PC-3 (cell line): ENCODE data around the gene RPS18. TPM values are rescaled to one million over a fixed set of nuclear protein-coding genes. Genes with fewer than 3 reads are reported as not detected.
"Not testable (repeated sequence)": the region's sequence is repeated elsewhere in the genome, so short reads cannot be mapped to it uniquely, and the experiment has no call there.

Source experiments
- ATAC-seq: fragments of 200-7000 bp; cut with Tn5 transposase; 2 replicates; pipeline ENCODE4 v1.9.1; 2020; ENCODE audit warnings: mild to moderate bottlenecking, moderate library complexity
- BruUV-seq: library from RNA; stranded (reverse); fragments of 400-500 nt; replicated peaks from 2 replicates; lab custom pipeline; 2021; lab: Mats Ljungman, UMichigan
- CTCF ChIA-PET: fragments of 300-600 bp; sonication (Branson Sonifier 250); formaldehyde crosslinking; loops from one replicate; lab custom pipeline; 2022; ENCODE audit warnings: antibody characterized with exemption; lab: Charles Lee
- POLR2A ChIA-PET: fragments of 300-600 bp; sonication (Branson Sonifier 250); formaldehyde crosslinking; loops from one replicate; lab custom pipeline; 2022; ENCODE audit warnings: antibody characterized with exemption; ENCODE audit not compliant: unreplicated experiment; lab: Charles Lee
- DNase-seq: peaks from one replicate; pipeline ENCODE4 v3.0.0-alpha.2; 2015
- H2AFZ ChIP-seq: fragments of 300-600 bp; sonication (generic); 2 replicates; pipeline ENCODE4 v1.6.0; 2016; ENCODE audit warnings: antibody characterized with exemption, low read length
- H3F3A ChIP-seq: fragments of 300-600 bp; sonication (generic); one replicate; pipeline ENCODE4 v1.6.0; 2017; ENCODE audit warnings: antibody characterized with exemption, low read length, control low read depth, mild to moderate bottlenecking; ENCODE audit not compliant: unreplicated experiment
- H3K27ac ChIP-seq: fragments of 300-600 bp; sonication (generic); 2 replicates; pipeline ENCODE4 v1.5.1; 2016; ENCODE audit warnings: mild to moderate bottlenecking, low read length
- H3K27me3 ChIP-seq: fragments of 300-600 bp; sonication (generic); 2 replicates; pipeline ENCODE4 v1.6.1; 2016; ENCODE audit warnings: low read length, mixed read lengths
- H3K36me3 ChIP-seq: fragments of 300-600 bp; sonication (generic); 2 replicates; pipeline ENCODE4 v1.6.1; 2016; ENCODE audit warnings: low read depth, mixed run types, low read length, mixed read lengths
- H3K4me1 ChIP-seq: fragments of 300-600 bp; sonication (generic); 2 replicates; pipeline ENCODE4 v1.5.1; 2016; ENCODE audit warnings: low read length; ENCODE audit not compliant: insufficient read depth
- H3K4me2 ChIP-seq: fragments of 300-600 bp; sonication (generic); 2 replicates; pipeline ENCODE4 v1.6.0; 2016; ENCODE audit warnings: low read length
- H3K4me3 ChIP-seq: fragments of 300-600 bp; sonication (generic); 2 replicates; pipeline ENCODE4 v1.5.1; 2016; ENCODE audit warnings: mild to moderate bottlenecking, low read length, mixed read lengths
- H3K79me2 ChIP-seq: fragments of 300-600 bp; sonication (generic); 2 replicates; pipeline ENCODE4 v1.6.1; 2017; ENCODE audit warnings: low read length, mixed read lengths
- H3K9ac ChIP-seq: fragments of 300-600 bp; sonication (generic); 2 replicates; pipeline ENCODE4 v1.6.0; 2016; ENCODE audit warnings: mild to moderate bottlenecking, low read length
- H3K9me2 ChIP-seq: fragments of 300-600 bp; sonication (generic); replicated peaks from 2 replicates; pipeline ENCODE4 v1.6.1; 2016; ENCODE audit warnings: mixed run types, low read length, mixed read lengths
- H3K9me3 ChIP-seq: fragments of 300-600 bp; sonication (generic); 2 replicates; pipeline ENCODE4 v1.6.1; 2016; ENCODE audit warnings: low read length, mixed read lengths
- H4K20me1 ChIP-seq: fragments of 300-600 bp; sonication (generic); 2 replicates; pipeline ENCODE4 v1.6.1; 2016; ENCODE audit warnings: low read length, mixed read lengths
- CTCF ChIP-seq: fragments of 300-600 bp; sonication (generic); conservative IDR thresholded peaks from 2 replicates; pipeline ENCODE4 v1.5.1; 2017; ENCODE audit warnings: antibody characterized with exemption, low read depth, mild to moderate bottlenecking, low read length
- EZH2 ChIP-seq: fragments of 300-600 bp; sonication (generic); IDR thresholded peaks from one replicate; pipeline ENCODE4 v1.6.1; 2017; ENCODE audit warnings: antibody characterized with exemption, mild to moderate bottlenecking, low read length; ENCODE audit not compliant: unreplicated experiment
- EZH2phosphoT487 ChIP-seq: fragments of 300-600 bp; sonication (generic); IDR thresholded peaks from 2 replicates; pipeline ENCODE4 v1.6.1; 2018; ENCODE audit warnings: mild to moderate bottlenecking, antibody characterized with exemption, low read length, borderline replicate concordance
- intact Hi-C: fragments of 100-400 bp; cut with micrococcal nuclease; formaldehyde crosslinking; loops from 2 replicates; pipeline ENCODE4 v1.9.0; 2023
- total RNA-seq: library from RNA; depleted of rRNA; stranded (reverse); fragments of >200 nt; gene quantifications from 2 replicates; pipeline ENCODE4 v1.2.3, GENCODE V29; 2014

RPS18 gene
- total RNA-seq, 1 experiment from 2014 or later = 3,161 TPM

- ChIA-PET CTCF (no interaction called here), POLR2A (no interaction called here)
- Histone ChIP-seq H3K9me3 (no peaks in the 10 kb centered on the region), H3K9me2 (no peaks in the 10 kb centered on the region), H3K4me3 (no peak overlapping the region), H2AFZ (no peak overlapping the region), H3K79me2 (0 out of 2 replicates have a peak, but pooled peaks cover 2% of the 10 kb centered on the region), H4K20me1 (no peaks in the 10 kb centered on the region), H3K4me2 (no peak overlapping the region), H3K36me3 (peaks cover 8% of the 10 kb centered on the region; the same call in 1 of the 2 replicates), H3F3A (peaks cover 14% of the 10 kb centered on the region), H3K27ac (no peak overlapping the region), H3K9ac (no peak overlapping the region), H3K27me3 (no peaks in the 10 kb centered on the region), H3K4me1 (peaks cover 30% of the 10 kb centered on the region)
- no peak for TF ChIP-seq EZH2phosphoT487
- no TSS peak for BruUV-seq
- ATAC-seq (no peak), DNase-seq (no peak)
- intact Hi-C loops = no loop called here
Measured at GRCh38 chr6:33254591-33254990, 17.3 kb upstream of the RPS18 start.

GRCh38 chr6:33259032-33259431, 12.8 kb upstream of the RPS18 start:
- intact Hi-C loops = no loop called here
- no peaks in the 10 kb centered on the region for H3K27me3 ChIP-seq
- H4K20me1 ChIP-seq = no peaks in the 10 kb centered on the region
- 0 out of 2 replicates have a peak overlapping the region, but pooled peaks have one; percentile 21 for H3K4me3 ChIP-seq
- H3K79me2 ChIP-seq = 0 out of 2 replicates have a peak, but pooled peaks cover 2% of the 10 kb centered on the region
- peaks cover 18% of the 10 kb centered on the region for H3F3A ChIP-seq
- H3K27ac ChIP-seq = peak overlapping the region; percentile 65
- no peak overlapping the region for H3K9ac ChIP-seq
- no peaks in the 10 kb centered on the region for H3K9me3 ChIP-seq
- H3K4me2 ChIP-seq = peak overlapping the region; percentile 66
- BruUV-seq = no TSS peak
- ATAC-seq (peak; percentile 59), DNase-seq (peak; percentile 87)
- TF ChIP-seq EZH2phosphoT487 = no peak
- TF ChIP-seq EZH2 = no peak
- no peak for TF ChIP-seq CTCF
- POLR2A ChIA-PET = interaction anchor here (1.1 kb wide), 1 partner anchor 13 kb away, joined by 3 read pairs; the partner anchor contains the start of genes RPS18 and VPS52
- H3K9me2 ChIP-seq = no peaks in the 10 kb centered on the region
- peak overlapping the region; percentile 49; the same call in 1 of the 2 replicates for H2AFZ ChIP-seq
- CTCF ChIA-PET = no interaction called here
- peaks cover 12% of the 10 kb centered on the region for H3K36me3 ChIP-seq
- H3K4me1 ChIP-seq = peaks cover 31% of the 10 kb centered on the region

GRCh38 chr6:33262490-33262889, 9.4 kb upstream of the RPS18 start:
- H2AFZ ChIP-seq, H4K20me1 ChIP-seq, H3K9me2 ChIP-seq, intact Hi-C loops, CTCF ChIA-PET, BruUV-seq, DNase-seq, H3K4me2 ChIP-seq, H3K27ac ChIP-seq, ATAC-seq, H3K79me2 ChIP-seq, POLR2A ChIA-PET, H3K9me3 ChIP-seq, H3K27me3 ChIP-seq, H3K9ac ChIP-seq, H3K4me3 ChIP-seq: not testable (repeated sequence)
- Histone ChIP-seq H3K36me3 (peaks cover 23% of the 10 kb centered on the region), H3K4me1 (peaks cover 31% of the 10 kb centered on the region), H3F3A (peaks cover 18% of the 10 kb centered on the region)

- TF ChIP-seq EZH2 (no peak), EZH2phosphoT487 (no peak), CTCF (no peak)
- CTCF ChIA-PET = no interaction called here
Measured at GRCh38 chr6:33264015-33264414, 7.9 kb upstream of the RPS18 start.

More at GRCh38 chr6:33264015-33264414, 7.9 kb upstream of the RPS18 start:
- no peaks in the 10 kb centered on the region for H3K9me2 ChIP-seq
- H3K4me1 ChIP-seq = peaks cover 24% of the 10 kb centered on the region
- no peaks in the 10 kb centered on the region for H3K27me3 ChIP-seq
- POLR2A ChIA-PET = no interaction called here
- H3K79me2 ChIP-seq = no peaks in the 10 kb centered on the region
- H3K36me3 ChIP-seq = peaks cover 24% of the 10 kb centered on the region; the same call in 1 of the 2 replicates
- DNase-seq (no peak), ATAC-seq (no peak)
- intact Hi-C loops = no loop called here
- H3K9ac ChIP-seq = no peak overlapping the region
- no peaks in the 10 kb centered on the region for H4K20me1 ChIP-seq
- H3F3A ChIP-seq = peaks cover 13% of the 10 kb centered on the region
- H3K4me2 ChIP-seq = no peak overlapping the region
- H2AFZ ChIP-seq = no peak overlapping the region
- H3K9me3 ChIP-seq = no peaks in the 10 kb centered on the region
- no TSS peak for BruUV-seq
- no peak overlapping the region for H3K4me3 ChIP-seq
- no peak overlapping the region for H3K27ac ChIP-seq
